ENCODE results near the gene KCNJ8. TPM values are rescaled to one million over a fixed set of nuclear protein-coding genes. Genes with fewer than 3 reads are reported as not detected.
A peak's percentile ranks its signal among the peaks of the same experiment; 100 is the strongest.

KCNJ8 gene
- total RNA-seq, 4 donors from 2014 or later, result 1.1 to 6.5 (median 3.1) TPM

DNA sequence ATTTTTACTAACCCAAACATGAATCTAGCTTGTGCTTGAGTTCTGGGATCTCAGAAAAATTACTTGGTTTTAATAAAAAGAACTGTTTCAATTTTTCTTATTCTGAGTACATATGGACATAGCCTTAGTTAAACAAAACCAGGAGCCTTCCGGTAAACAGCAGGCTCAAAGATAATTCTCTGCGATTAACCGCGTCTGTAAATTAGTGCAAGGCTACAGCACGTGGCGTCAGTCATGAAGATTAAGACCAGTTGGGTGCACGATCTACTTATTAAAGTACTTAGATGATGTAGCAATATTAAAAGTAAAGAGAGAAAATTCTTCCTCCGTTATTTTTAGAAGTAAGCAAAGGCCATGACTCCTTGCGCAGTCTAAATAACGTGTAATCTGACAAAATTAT is 700 bp downstream of the KCNJ8 start:
- Histone ChIP-seq H3K27me3 (peaks cover 0 to 32% (median 0%) of the 10 kb centered on the region in 4 donors), H3K9me3 (no peaks in the 10 kb centered on the region), H3K4me1 (peaks cover 0 to 17% (median 7%) of the 10 kb centered on the region in 3 donors), H3K4me3 (peak overlapping the region; percentile 24 to 73 (median 50)), H3K27ac (peak overlapping the region in 3 of 4 donors; percentile 81 to 85 (median 81)), H3K36me3 (no peaks in the 10 kb centered on the region)
- no peak for DNase-seq
- 19 to 26% methylated on average over 10 of the region's 10 CpGs for WGBS, 2 donors
- intact Hi-C loops (cut with DNase I), result no loop called here
- TF ChIP-seq, protein P1, sequence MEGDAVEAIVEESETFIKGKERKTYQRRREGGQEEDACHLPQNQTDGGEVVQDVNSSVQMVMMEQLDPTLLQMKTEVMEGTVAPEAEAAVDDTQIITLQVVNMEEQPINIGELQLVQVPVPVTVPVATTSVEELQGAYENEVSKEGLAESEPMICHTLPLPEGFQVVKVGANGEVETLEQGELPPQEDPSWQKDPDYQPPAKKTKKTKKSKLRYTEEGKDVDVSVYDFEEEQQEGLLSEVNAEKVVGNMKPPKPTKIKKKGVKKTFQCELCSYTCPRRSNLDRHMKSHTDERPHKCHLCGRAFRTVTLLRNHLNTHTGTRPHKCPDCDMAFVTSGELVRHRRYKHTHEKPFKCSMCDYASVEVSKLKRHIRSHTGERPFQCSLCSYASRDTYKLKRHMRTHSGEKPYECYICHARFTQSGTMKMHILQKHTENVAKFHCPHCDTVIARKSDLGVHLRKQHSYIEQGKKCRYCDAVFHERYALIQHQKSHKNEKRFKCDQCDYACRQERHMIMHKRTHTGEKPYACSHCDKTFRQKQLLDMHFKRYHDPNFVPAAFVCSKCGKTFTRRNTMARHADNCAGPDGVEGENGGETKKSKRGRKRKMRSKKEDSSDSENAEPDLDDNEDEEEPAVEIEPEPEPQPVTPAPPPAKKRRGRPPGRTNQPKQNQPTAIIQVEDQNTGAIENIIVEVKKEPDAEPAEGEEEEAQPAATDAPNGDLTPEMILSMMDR (IDR thresholded peaks at IDR 0.05), result no peak
- TF ChIP-seq POLR2A (IDR thresholded peaks at IDR 0.05), result no peak

DNA sequence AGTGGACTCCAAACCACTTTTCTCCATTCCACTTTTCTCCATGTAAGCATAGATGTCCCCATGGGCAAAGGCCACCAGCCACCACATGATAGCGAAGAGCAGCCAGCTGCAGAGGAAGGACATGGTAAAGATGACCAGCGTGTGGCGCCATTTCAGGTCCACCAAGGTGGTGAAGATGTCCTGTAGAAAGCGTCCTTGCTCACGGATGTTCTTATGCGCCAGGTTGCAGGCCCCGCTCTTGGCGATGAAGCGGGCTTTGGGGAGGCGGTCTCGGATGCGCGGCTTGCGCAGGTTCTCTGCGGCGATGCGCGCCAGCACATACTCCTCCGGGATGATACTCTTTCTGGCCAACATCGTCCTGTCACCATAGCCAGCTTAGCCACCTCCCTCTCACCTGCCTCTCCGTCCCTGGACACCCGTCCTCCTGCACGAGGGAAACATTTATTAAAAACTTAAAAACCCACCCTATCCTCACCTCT is 1.2 kb downstream of the KCNJ8 start:
- no peak for DNase-seq
- peaks cover 0 to 17% (median 7%) of the 10 kb centered on the region in 3 donors for H3K4me1 ChIP-seq
- no peaks in the 10 kb centered on the region for H3K36me3 ChIP-seq
- TF ChIP-seq, protein P1 (IDR thresholded peaks at IDR 0.05), result peak in 1 of 6 experiments; percentile 19
- TF ChIP-seq POLR2A (IDR thresholded peaks at IDR 0.05), result no peak
- H3K27ac ChIP-seq, result peak overlapping the region in 3 of 4 donors; percentile 81 to 85 (median 81)
- peak overlapping the region; percentile 24 to 73 (median 50) for H3K4me3 ChIP-seq
- H3K27me3 ChIP-seq, result peaks cover 0 to 32% (median 0%) of the 10 kb centered on the region in 4 donors
- WGBS, 2 donors, result 39 to 40% methylated on average over 23 of the region's 23 CpGs
- no peaks in the 10 kb centered on the region for H3K9me3 ChIP-seq
- intact Hi-C loops (cut with DNase I), result no loop called here

DNA sequence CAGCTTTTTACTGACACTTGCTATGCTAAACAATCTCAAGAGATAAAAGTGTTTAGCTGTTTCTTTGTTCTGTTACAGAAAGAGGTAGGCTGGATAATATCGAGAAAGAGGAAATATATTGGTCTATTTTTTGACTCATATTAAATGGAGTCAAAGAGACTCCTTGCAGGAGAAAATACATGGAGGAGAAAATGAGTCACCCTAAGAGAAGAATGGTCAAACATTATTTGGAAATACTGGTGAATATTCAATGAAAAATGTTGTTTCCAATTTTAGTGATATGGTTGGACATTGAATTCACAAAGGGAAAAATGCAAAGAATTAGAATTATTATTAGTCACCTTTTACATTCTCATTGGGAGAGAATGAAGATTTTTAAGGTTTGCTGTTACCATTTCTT is 3.2 kb downstream of the KCNJ8 start:
- 41 to 53% methylated on average over 1 of the region's 1 CpG for WGBS, 2 donors
- no peak overlapping the region for H3K27ac ChIP-seq

DNA sequence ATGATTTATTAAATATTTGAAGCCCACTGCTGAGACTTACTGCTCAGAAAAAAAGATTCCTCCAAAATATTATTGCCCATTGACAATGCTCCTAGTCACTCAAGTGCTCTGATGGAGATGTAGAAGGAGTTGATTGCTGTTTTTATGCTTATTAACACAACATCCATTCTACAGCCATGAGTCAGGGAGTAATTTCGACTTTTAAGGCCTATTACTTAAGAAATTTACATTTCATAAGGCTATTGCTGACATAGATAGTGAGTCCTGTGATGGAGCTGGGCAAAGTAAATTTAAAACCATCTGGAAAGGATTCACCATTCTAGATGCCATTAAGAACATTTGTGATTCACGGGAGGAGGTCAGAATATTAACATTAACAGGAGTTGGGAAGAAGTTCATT is 5.2 kb downstream of the KCNJ8 start:
- WGBS, 2 donors, result 47 to 55% methylated on average over 2 of the region's 2 CpGs

More for the DNA sequence above, 3.2 kb downstream of the KCNJ8 start:
- intact Hi-C loops (cut with DNase I), result no loop called here
- H3K4me1 ChIP-seq, result peaks cover 0 to 17% (median 7%) of the 10 kb centered on the region in 3 donors
- H3K9me3 ChIP-seq, result no peaks in the 10 kb centered on the region
- H3K27me3 ChIP-seq, result peaks cover 0 to 31% (median 0%) of the 10 kb centered on the region in 4 donors
- TF ChIP-seq POLR2A (IDR thresholded peaks at IDR 0.05), result no peak
- TF ChIP-seq, protein P1 (IDR thresholded peaks at IDR 0.05), result no peak
- no peak overlapping the region for H3K4me3 ChIP-seq
- DNase-seq, result no peak
- no peaks in the 10 kb centered on the region for H3K36me3 ChIP-seq

DNA sequence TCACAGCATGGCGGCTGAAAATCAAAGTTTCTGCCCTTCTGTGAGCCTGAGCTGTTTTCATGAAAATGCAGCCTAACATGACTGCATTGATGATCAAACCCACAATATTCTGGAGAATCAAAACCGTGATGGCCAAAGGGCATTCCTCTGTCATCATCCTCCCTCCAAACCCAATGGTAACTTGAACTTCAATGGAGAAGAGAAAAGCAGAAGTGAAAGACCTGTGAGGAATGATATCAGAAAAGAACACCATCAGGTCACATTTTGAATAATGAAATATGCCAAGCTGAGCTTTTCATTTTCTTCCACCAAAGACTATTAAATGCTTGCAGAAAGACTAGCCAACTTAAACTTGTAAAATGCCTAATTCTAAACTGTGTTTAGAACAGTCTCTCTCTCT is 8.1 kb downstream of the KCNJ8 start:
- H3K9me3 ChIP-seq, result no peaks in the 10 kb centered on the region
- DNase-seq, result no peak
- 67 to 74% methylated on average over 1 to 2 of the region's 2 CpGs for WGBS, 2 donors
- no peak overlapping the region for H3K4me3 ChIP-seq
- H3K36me3 ChIP-seq, result no peaks in the 10 kb centered on the region
- H3K4me1 ChIP-seq, result no peaks in the 10 kb centered on the region
- no peak for TF ChIP-seq POLR2A (IDR thresholded peaks at IDR 0.05)
- TF ChIP-seq, protein P1 (IDR thresholded peaks at IDR 0.05), result no peak
- H3K27me3 ChIP-seq, result no peaks in the 10 kb centered on the region
- intact Hi-C loops (cut with DNase I), result no loop called here
- H3K27ac ChIP-seq, result no peak overlapping the region

More for the DNA sequence above, 5.2 kb downstream of the KCNJ8 start:
- H3K4me1 ChIP-seq, result peaks cover 0 to 11% (median under 1%) of the 10 kb centered on the region in 3 donors
- DNase-seq, result no peak
- H3K9me3 ChIP-seq, result no peaks in the 10 kb centered on the region
- H3K36me3 ChIP-seq, result no peaks in the 10 kb centered on the region
- no peak overlapping the region for H3K4me3 ChIP-seq
- H3K27me3 ChIP-seq, result peaks cover 0 to 14% (median 0%) of the 10 kb centered on the region in 4 donors
- intact Hi-C loops (cut with DNase I), result no loop called here
- H3K27ac ChIP-seq, result no peak overlapping the region
- no peak for TF ChIP-seq POLR2A (IDR thresholded peaks at IDR 0.05)
- TF ChIP-seq, protein P1 (IDR thresholded peaks at IDR 0.05), result no peak

Measured in esophagus squamous epithelium (tissue), 5 donors.